Mesendoderm (in vitro differentiated cells): ENCODE data around the gene PACSIN3.

Experiments used
- DNase-seq: peaks from one replicate; pipeline ENCODE4 v3.0.0; 2013
- H2AK5ac ChIP-seq: 2 replicates; pipeline ENCODE4 v1.6.1; 2013; ENCODE audit warnings: low read length, inconsistent platforms
- H2BK120ac ChIP-seq: 2 replicates; pipeline ENCODE4 v1.6.1; 2013; ENCODE audit warnings: low read depth, mild to moderate bottlenecking, low read length, moderate library complexity, mixed read lengths
- H2BK15ac ChIP-seq: replicated peaks from 2 replicates; pipeline ENCODE4 v1.6.1; 2013; ENCODE audit warnings: low read depth, mild to moderate bottlenecking, moderate library complexity
- H2BK5ac ChIP-seq: 2 replicates; pipeline ENCODE4 v1.6.1; 2013; ENCODE audit warnings: low read length, inconsistent platforms
- H3K18ac ChIP-seq: 2 replicates; pipeline ENCODE4 v1.6.1; 2013; ENCODE audit warnings: mild to moderate bottlenecking, low read length, mixed read lengths
- H3K23ac ChIP-seq: one replicate; pipeline ENCODE4 v1.6.1; 2013; ENCODE audit warnings: low read length
- H3K27ac ChIP-seq: 2 replicates; pipeline ENCODE4 v1.5.1; 2013; ENCODE audit warnings: low read depth, mild to moderate bottlenecking, inconsistent platforms, low read length, moderate library complexity
- H3K27me3 ChIP-seq: 2 replicates; pipeline ENCODE4 v1.6.1; 2013; ENCODE audit warnings: low read length, control low read depth, mild to moderate bottlenecking, inconsistent platforms; ENCODE audit not compliant: insufficient read depth, poor library complexity
- H3K36me3 ChIP-seq: 2 replicates; pipeline ENCODE4 v1.6.1; 2013; ENCODE audit warnings: low read length, inconsistent platforms; ENCODE audit not compliant: control insufficient read depth, insufficient read depth
- H3K4ac ChIP-seq: one replicate; pipeline ENCODE4 v1.6.1; 2013; ENCODE audit warnings: low read depth, mild to moderate bottlenecking, low read length, moderate library complexity
- H3K4me1 ChIP-seq: 2 replicates; pipeline ENCODE4 v1.6.1; 2013; ENCODE audit warnings: low read depth, low read length, inconsistent platforms; ENCODE audit not compliant: control insufficient read depth
- H3K4me2 ChIP-seq: 2 replicates; pipeline ENCODE4 v1.6.1; 2013; ENCODE audit warnings: low read length
- H3K4me3 ChIP-seq: 2 replicates; pipeline ENCODE4 v1.5.1; 2013; ENCODE audit warnings: mild to moderate bottlenecking, low read length
- H3K56ac ChIP-seq: one replicate; pipeline ENCODE4 v1.6.1; 2013; ENCODE audit warnings: low read length
- H3K79me1 ChIP-seq: 2 replicates; pipeline ENCODE4 v1.6.1; 2013; ENCODE audit warnings: low read length, inconsistent platforms
- H3K79me2 ChIP-seq: 2 replicates; pipeline ENCODE4 v1.6.1; 2013; ENCODE audit warnings: mild to moderate bottlenecking, low read length; ENCODE audit not compliant: control insufficient read depth, insufficient read depth
- H3K9ac ChIP-seq: 2 replicates; pipeline ENCODE4 v1.6.1; 2013; ENCODE audit warnings: low read length, inconsistent platforms
- H4K5ac ChIP-seq: one replicate; pipeline ENCODE4 v1.6.1; 2013; ENCODE audit warnings: low read length
- H4K8ac ChIP-seq: one replicate; pipeline ENCODE4 v1.6.1; 2013; ENCODE audit warnings: low read depth, mild to moderate bottlenecking, control low read depth, low read length, moderate library complexity
- WGBS: extraction: QIAGEN DNeasy Blood & Tissue Kit; methylation state at CpG from one replicate; pipeline ENCODE4 v1.1.7; 2013; ENCODE audit warnings: low lambda C conversion rate, missing lambda C conversion rate; ENCODE audit not compliant: insufficient coverage; ENCODE audit errors: extremely low coverage; 5-methylcytosine and 5-hydroxymethylcytosine counted together

The PACSIN3 gene

DNA sequence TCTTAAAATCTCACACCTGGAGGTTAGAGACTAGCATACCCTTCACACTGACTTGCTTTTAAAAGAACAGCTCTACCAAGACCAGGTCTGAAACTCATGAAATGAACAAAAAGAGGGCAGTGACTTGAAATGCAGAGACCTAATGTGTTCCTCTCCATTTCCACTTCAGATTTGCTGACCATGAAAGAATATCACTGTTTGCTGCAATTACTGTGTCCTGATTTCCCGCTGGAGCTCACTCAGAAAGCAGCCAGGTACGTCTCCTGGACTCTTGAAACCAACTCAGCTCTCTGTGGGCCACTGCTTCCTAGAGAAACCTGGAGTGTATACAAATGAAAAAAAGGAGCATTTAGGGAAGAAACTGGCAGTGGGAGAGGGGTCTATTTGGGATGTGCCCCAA, 48.8 kb downstream of the PACSIN3 start:
- Histone ChIP-seq H3K4ac (no peak overlapping the region), H3K27me3 (no peaks in the 10 kb centered on the region), H3K4me1 (no peaks in the 10 kb centered on the region)

DNA sequence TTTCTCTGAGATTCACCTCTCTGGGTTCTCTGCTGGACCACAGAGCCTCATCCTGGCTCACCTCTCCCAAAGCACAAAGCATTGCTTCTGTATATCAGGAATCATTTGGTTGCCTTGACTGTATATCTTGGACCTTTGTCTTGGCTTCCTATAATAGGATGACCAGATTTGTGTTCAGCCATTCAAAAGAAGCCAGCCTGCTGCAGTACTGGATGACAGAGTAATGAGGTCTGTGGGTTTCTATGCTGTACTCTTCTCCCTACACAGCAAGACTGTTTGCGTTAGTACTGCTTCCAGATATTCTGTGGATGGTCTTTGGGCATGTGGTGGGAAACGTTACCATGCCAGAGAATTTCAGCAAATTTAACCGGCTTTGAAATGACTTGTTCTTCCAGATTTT, 49.3 kb downstream of the PACSIN3 start:
- WGBS, result no CpG with 5 or more reads among the region's 3 CpGs
- Histone ChIP-seq H2BK15ac (no peak overlapping the region), H4K5ac (no peak overlapping the region), H2BK120ac (no peak overlapping the region), H3K79me2 (no peaks in the 10 kb centered on the region), H3K4ac (no peak overlapping the region), H3K27ac (no peak overlapping the region), H2BK5ac (no peak overlapping the region), H3K23ac (no peak overlapping the region), H3K56ac (no peak overlapping the region), H2AK5ac (no peak overlapping the region), H4K8ac (no peak overlapping the region), H3K36me3 (peaks cover 2% of the 10 kb centered on the region), H3K27me3 (no peaks in the 10 kb centered on the region), H3K18ac (no peak overlapping the region), H3K9ac (no peak overlapping the region), H3K4me2 (no peak overlapping the region), H3K4me1 (no peaks in the 10 kb centered on the region), H3K79me1 (no peaks in the 10 kb centered on the region), H3K4me3 (no peak overlapping the region)
- no peak for DNase-seq

More for the DNA sequence above, 48.8 kb downstream of the PACSIN3 start:
- Histone ChIP-seq H3K18ac (no peak overlapping the region), H2BK120ac (no peak overlapping the region), H2BK15ac (no peak overlapping the region), H4K5ac (no peak overlapping the region), H2AK5ac (no peak overlapping the region), H3K36me3 (peaks cover 2% of the 10 kb centered on the region), H3K27ac (no peak overlapping the region), H3K79me2 (no peaks in the 10 kb centered on the region), H3K79me1 (no peaks in the 10 kb centered on the region), H3K4me2 (no peak overlapping the region), H4K8ac (no peak overlapping the region), H3K9ac (no peak overlapping the region), H3K23ac (no peak overlapping the region), H3K56ac (no peak overlapping the region), H3K4me3 (no peak overlapping the region), H2BK5ac (no peak overlapping the region)
- no CpG with 5 or more reads among the region's 2 CpGs for WGBS
- no peak for DNase-seq

- Histone ChIP-seq H2BK15ac (no peak overlapping the region), H3K4me3 (no peak overlapping the region), H3K23ac (no peak overlapping the region), H3K56ac (no peak overlapping the region), H4K5ac (no peak overlapping the region), H3K27me3 (no peaks in the 10 kb centered on the region), H3K9ac (no peak overlapping the region), H3K36me3 (peaks cover 2% of the 10 kb centered on the region), H3K4me2 (no peak overlapping the region), H2AK5ac (no peak overlapping the region), H3K4me1 (no peaks in the 10 kb centered on the region), H3K79me1 (no peaks in the 10 kb centered on the region), H3K4ac (no peak overlapping the region), H4K8ac (no peak overlapping the region), H2BK120ac (no peak overlapping the region), H3K18ac (no peak overlapping the region), H3K27ac (no peak overlapping the region), H3K79me2 (no peaks in the 10 kb centered on the region), H2BK5ac (no peak overlapping the region)
- DNase-seq, result no peak
- WGBS, result no CpG with 5 or more reads among the region's 3 CpGs
Observed at GRCh38 chr11:47136327-47136726, 49.9 kb downstream of the PACSIN3 start.

DNA sequence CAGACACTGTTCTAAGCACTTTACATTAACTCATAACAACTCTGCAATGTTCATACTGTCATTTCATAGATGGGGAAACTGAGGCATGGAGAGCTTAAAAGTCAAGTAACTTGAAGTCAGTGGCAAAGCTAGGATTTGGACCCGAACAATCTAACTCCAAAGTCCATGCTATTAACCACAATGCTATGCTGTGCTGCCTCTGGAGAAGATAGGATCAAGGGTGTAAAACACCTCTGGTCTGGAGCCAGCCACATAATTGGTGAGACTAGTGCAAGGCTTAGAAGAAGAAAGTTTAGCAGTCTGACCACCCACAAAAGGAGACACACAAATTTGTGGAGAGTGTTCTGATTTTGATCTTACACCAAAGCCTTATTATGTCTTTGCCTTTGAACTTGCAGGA, 53.3 kb downstream of the PACSIN3 start:
- no CpG with 5 or more reads among the region's 1 CpG for WGBS
- H3K27ac ChIP-seq, result no peak overlapping the region
- no peak overlapping the region for H3K4me2 ChIP-seq
- H3K79me1 ChIP-seq, result no peaks in the 10 kb centered on the region
- no peak overlapping the region for H3K23ac ChIP-seq
- no peak overlapping the region for H2AK5ac ChIP-seq
- H4K8ac ChIP-seq, result no peak overlapping the region
- no peak overlapping the region for H3K56ac ChIP-seq
- no peak overlapping the region for H3K4ac ChIP-seq
- H2BK5ac ChIP-seq, result no peak overlapping the region
- no peaks in the 10 kb centered on the region for H3K36me3 ChIP-seq
- no peak overlapping the region for H3K18ac ChIP-seq
- H2BK15ac ChIP-seq, result no peak overlapping the region
- no peak overlapping the region for H3K4me3 ChIP-seq
- no peak for DNase-seq
- H2BK120ac ChIP-seq, result no peak overlapping the region
- no peaks in the 10 kb centered on the region for H3K79me2 ChIP-seq
- H4K5ac ChIP-seq, result no peak overlapping the region
- H3K4me1 ChIP-seq, result no peaks in the 10 kb centered on the region
- H3K9ac ChIP-seq, result no peak overlapping the region
- no peaks in the 10 kb centered on the region for H3K27me3 ChIP-seq

- Histone ChIP-seq H3K23ac (no peak overlapping the region), H4K8ac (no peak overlapping the region), H3K9ac (no peak overlapping the region), H3K4me1 (no peaks in the 10 kb centered on the region), H3K27me3 (no peaks in the 10 kb centered on the region), H4K5ac (no peak overlapping the region), H3K56ac (no peak overlapping the region), H3K79me2 (no peaks in the 10 kb centered on the region), H3K36me3 (no peaks in the 10 kb centered on the region), H2BK5ac (no peak overlapping the region), H3K4ac (no peak overlapping the region), H2BK120ac (no peak overlapping the region), H3K4me2 (no peak overlapping the region), H3K79me1 (no peaks in the 10 kb centered on the region), H2BK15ac (no peak overlapping the region), H3K27ac (no peak overlapping the region), H3K18ac (no peak overlapping the region), H3K4me3 (no peak overlapping the region), H2AK5ac (no peak overlapping the region)
- DNase-seq, result no peak
Observed at GRCh38 chr11:47132490-47132889, 53.7 kb downstream of the PACSIN3 start.

GRCh38 chr11:47131136-47131535, 55.1 kb downstream of the PACSIN3 start:
- H3K27ac ChIP-seq, result no peak overlapping the region

More at GRCh38 chr11:47131136-47131535, 55.1 kb downstream of the PACSIN3 start:
- no peak overlapping the region for H2BK5ac ChIP-seq
- no peak overlapping the region for H4K5ac ChIP-seq
- no peaks in the 10 kb centered on the region for H3K4me1 ChIP-seq
- H3K4me2 ChIP-seq, result no peak overlapping the region
- H3K27me3 ChIP-seq, result no peaks in the 10 kb centered on the region
- WGBS, result no CpG with 5 or more reads among the region's 2 CpGs
- no peak overlapping the region for H3K9ac ChIP-seq
- no peak overlapping the region for H2BK120ac ChIP-seq
- no peak overlapping the region for H3K56ac ChIP-seq
- no peak overlapping the region for H4K8ac ChIP-seq
- no peak overlapping the region for H2BK15ac ChIP-seq
- no peaks in the 10 kb centered on the region for H3K79me1 ChIP-seq
- no peak overlapping the region for H2AK5ac ChIP-seq
- DNase-seq, result no peak
- H3K4ac ChIP-seq, result no peak overlapping the region
- no peaks in the 10 kb centered on the region for H3K79me2 ChIP-seq
- no peaks in the 10 kb centered on the region for H3K36me3 ChIP-seq
- no peak overlapping the region for H3K4me3 ChIP-seq
- no peak overlapping the region for H3K23ac ChIP-seq
- no peak overlapping the region for H3K18ac ChIP-seq
